GM20000 (cell line): Measurements from ENCODE around the gene KCNC4.

Experiments used
- DNase-seq: peaks from one replicate; pipeline ENCODE4 v3.0.0; 2012; ENCODE audit warnings: low spot score
- TF ChIP-seq, protein P1 (sequence below): IDR thresholded peaks from 2 replicates; pipeline ENCODE4 v1.5.1; 2012; ENCODE audit warnings: mild to moderate bottlenecking, control low read depth; ENCODE audit errors: extremely low read depth, missing control alignments

KCNC4 gene

DNA sequence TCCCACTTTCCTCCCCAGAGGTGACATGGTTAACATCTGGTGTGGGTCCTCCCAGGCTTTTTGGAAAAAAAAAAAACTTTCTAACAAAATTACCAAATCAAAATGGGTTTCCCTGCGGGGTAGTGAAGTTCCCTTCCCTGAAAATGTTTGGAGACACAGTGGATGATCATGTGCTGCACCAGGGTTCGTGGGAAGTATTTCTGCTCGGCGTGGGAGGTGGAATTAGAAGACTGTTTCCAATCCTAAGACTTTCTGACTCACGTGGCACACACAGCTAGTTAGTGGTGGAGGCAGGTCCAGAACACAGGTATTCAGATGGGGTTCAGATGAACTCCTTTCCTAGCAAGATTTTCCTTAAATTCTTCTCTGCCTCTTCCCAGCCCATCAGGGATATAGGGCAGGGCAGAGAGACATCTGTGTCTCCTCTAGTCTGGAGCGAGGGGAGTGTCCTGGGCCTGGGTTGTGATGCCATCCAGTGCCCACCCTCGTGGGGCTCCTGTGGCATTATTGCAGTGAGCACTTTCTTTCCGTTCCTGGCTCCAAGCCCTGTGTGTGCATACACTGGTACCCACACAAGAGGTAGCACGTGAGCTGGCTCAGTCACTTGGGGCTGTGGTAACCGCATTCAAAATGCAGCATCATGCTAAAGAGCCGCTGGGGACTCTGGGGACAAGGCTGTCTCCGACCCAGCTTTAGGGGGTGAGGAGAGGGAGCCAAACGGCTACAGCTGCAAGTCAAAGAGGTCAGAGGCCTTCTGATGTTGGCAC lies 27.5 kb downstream of the KCNC4 start:
- TF ChIP-seq, protein P1, sequence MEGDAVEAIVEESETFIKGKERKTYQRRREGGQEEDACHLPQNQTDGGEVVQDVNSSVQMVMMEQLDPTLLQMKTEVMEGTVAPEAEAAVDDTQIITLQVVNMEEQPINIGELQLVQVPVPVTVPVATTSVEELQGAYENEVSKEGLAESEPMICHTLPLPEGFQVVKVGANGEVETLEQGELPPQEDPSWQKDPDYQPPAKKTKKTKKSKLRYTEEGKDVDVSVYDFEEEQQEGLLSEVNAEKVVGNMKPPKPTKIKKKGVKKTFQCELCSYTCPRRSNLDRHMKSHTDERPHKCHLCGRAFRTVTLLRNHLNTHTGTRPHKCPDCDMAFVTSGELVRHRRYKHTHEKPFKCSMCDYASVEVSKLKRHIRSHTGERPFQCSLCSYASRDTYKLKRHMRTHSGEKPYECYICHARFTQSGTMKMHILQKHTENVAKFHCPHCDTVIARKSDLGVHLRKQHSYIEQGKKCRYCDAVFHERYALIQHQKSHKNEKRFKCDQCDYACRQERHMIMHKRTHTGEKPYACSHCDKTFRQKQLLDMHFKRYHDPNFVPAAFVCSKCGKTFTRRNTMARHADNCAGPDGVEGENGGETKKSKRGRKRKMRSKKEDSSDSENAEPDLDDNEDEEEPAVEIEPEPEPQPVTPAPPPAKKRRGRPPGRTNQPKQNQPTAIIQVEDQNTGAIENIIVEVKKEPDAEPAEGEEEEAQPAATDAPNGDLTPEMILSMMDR: no peak

DNA sequence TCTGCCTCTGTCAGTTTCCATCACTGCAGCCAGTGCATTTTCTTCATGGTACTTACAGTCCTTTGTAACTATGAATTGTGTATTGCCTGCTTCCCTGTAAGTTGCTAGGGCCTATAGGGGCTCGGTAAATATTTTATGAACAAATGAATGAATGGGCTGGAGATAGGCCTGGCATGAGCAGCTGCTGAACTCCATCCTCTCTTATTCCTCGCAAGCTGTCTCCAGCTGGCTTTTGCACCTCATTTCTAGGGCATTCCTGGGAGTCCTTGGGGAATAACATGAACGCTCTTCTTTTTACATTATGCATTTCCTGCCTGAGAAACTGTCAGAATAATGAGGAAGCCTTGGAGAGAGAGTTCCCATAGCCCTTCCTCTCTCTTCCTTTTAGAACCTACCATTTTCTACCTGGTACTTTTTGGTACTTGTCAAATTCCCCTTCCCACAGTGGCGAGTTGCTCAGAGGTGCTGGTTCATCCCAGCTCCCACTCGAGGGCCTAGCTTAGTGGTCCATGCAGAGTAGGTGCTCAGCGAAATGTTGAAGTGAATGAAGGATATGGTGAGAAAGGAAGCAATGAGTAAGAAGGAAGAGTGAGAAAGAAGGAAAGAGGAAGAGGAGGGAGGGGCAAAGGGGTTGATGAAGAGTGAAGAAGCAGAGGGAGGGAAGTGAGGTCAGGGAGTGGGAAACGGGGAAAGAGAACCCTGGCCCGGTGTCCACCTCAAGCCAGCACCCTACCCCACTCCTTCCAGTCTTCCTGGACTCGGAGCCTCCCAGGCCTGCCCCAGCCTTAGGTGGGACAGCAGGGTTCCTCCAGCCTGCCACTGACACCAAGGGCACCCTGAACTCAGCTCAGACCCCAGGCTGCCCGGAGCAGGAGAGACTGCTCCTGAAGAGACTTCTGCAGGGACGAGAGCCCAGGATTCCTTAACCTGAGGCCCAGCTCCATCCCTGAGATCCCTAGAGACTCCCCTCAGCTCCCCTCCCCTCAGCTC lies 29.6 kb downstream of the KCNC4 start:
- TF ChIP-seq, protein P1: no peak
- no peak for DNase-seq

More for the DNA sequence above, 27.5 kb downstream of the KCNC4 start:
- DNase-seq: no peak

DNA sequence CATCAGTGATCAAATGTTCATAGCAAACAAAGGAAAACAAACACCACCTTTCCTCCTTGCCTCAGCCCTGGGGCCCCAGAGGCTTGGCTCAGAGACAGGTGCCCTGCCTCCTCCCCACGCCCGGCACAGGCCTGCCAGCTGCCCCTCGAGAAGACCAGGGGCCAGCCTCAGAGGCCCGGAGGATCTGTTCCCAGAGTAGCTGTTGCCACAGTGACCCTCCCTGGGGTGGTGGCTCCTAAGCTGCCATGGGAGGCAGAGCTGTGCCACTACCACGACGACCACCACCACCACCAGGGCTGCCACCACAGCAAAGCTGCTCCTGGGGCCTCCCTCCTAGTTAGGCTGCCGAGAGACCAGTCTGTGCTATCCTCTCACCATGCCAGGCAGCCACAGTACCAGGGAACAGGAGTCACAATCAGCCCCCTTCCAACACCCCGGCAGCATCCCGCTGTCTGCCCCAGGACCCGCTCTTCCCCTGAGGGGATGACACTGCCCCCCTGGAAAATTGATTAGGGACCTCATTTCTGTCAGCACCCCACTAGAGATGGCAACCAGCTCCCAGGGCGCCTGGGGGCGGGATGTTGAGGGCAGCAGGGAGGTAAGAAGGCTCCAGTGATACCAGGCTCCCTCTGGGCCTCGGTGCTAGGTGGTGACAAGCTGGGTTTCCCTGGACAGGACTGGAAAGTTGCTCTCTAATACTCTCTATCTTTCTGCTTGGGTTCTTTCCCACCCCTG lies 30.5 kb downstream of the KCNC4 start:
- DNase-seq: no peak
- TF ChIP-seq, protein P1: no peak

DNA sequence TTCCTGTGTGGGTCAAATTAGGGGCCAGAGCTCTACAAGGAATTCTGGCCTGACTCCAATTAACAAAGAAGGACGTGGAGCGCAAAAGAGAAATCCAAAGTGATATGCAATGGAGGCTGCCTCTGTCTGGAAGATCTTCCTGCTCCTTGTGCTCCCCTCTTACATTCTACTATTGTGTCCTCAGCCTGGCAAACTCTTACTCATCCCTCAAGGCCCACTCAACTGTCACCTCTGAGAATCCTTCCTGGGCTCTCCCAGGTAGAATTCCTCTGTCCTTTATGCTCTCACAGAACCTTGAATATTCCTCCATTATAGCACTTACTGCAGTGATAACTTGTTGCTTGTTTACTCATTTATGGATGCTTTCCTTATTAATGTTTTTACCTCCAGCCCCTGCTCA lies 31.4 kb downstream of the KCNC4 start:
- TF ChIP-seq, protein P1: no peak
- DNase-seq: no peak

DNA sequence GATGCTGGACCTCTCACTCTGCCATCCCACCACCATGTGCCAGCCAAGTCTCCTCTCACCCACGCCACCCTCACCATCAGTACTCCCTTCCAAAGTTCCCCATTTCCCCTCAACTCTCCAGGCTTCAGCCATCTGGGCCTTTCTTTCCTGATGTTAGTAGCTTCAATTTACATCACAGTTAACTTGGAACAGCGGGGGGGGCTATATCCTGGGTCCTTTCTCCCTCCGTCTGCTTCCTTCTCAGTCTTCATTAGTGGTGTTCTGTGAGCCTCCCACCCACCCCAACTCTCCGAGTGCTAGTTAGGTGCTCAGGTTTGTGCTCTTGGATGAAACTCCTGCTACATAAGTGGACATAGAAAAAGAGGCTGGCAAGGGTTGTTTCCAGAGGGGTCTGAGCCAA lies 31.9 kb downstream of the KCNC4 start:
- TF ChIP-seq, protein P1: no peak
- DNase-seq: no peak

DNA sequence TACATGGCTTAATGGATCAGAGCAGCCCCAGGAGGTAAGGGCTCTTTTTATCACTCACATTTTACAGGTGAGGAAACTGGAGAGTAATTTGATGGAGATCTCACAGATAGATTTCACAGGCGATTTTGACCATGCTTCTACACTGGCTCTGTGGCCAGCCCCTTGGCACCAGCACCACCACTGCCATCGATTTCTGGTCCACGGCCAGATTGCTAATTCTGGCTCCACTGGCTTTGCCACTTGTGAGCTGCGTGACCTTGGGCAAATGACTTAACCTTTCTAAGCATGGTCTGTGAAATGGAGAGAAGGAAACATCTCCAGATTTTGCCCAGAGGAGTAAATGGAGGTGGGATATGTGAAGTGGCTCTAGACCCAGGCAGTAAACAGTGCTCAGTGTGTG lies 32.6 kb downstream of the KCNC4 start:
- TF ChIP-seq, protein P1: no peak

More for the DNA sequence above, 32.6 kb downstream of the KCNC4 start:
- no peak for DNase-seq
